HG02763 (cell line): ENCODE results near the gene BAG5.
A peak's percentile ranks its signal among the peaks of the same experiment; 100 is the strongest.

ENCODE experiments used
- ATAC-seq: cut with Tn5 transposase; IDR thresholded peaks from one replicate; pipeline ENCODE4 v1.9.1; 2021; ENCODE audit warnings: mild to moderate bottlenecking, moderate library complexity; ENCODE audit not compliant: unreplicated experiment

Gene BAG5

GRCh38 chr14:103563844-103564505 is 1.5 kb upstream of the BAG5 start:
- ATAC-seq = no peak

- no peak for ATAC-seq
Measured at GRCh38 chr14:103563226-103563620, 766 bp upstream of the BAG5 start.

- ATAC-seq = peak; percentile 24
Measured at GRCh38 chr14:103562179-103562428, 353 bp downstream of the BAG5 start.

- ATAC-seq = peak; percentile 8
Measured at GRCh38 chr14:103561381-103562178, 877 bp downstream of the BAG5 start.

- no peak for ATAC-seq
Measured at GRCh38 chr14:103560691-103561090, 1.8 kb downstream of the BAG5 start.

GRCh38 chr14:103559766-103560165 is 2.7 kb downstream of the BAG5 start:
- ATAC-seq = no peak

- no peak for ATAC-seq
Measured at GRCh38 chr14:103558071-103558882, 4.2 kb downstream of the BAG5 start.

- ATAC-seq = no peak
Measured at GRCh38 chr14:103556946-103557758, 5.3 kb downstream of the BAG5 start.

- ATAC-seq = no peak
Measured at GRCh38 chr14:103555559-103556337, 6.7 kb downstream of the BAG5 start.

- no peak for ATAC-seq
Measured at GRCh38 chr14:103552846-103553210, 9.6 kb downstream of the BAG5 start.

GRCh38 chr14:103552011-103552845 is 10.2 kb downstream of the BAG5 start:
- ATAC-seq = no peak

GRCh38 chr14:103551338-103551762 is 11.1 kb downstream of the BAG5 start:
- ATAC-seq = no peak

GRCh38 chr14:103550451-103551337 is 11.8 kb downstream of the BAG5 start:
- ATAC-seq = no peak

GRCh38 chr14:103549361-103550311 is 12.8 kb downstream of the BAG5 start:
- no peak for ATAC-seq

GRCh38 chr14:103548463-103549351 is 13.8 kb downstream of the BAG5 start:
- ATAC-seq = no peak

GRCh38 chr14:103547941-103548462 is 14.5 kb downstream of the BAG5 start:
- ATAC-seq = no peak
